ENCODE data around the gene POPDC3.

GRCh38 chr6:105167914-105168313 is 11.9 kb downstream of the POPDC3 start:
- TF ChIP-seq CTCF (conservative IDR thresholded peaks at IDR 0.05; ENCODE audit: low read depth, low read length): no peak
- TF ChIP-seq EZH2phosphoT487 (IDR thresholded peaks at IDR 0.05; ENCODE audit: borderline replicate concordance, low read length): no peak

Data from PC-3 (cell line).